K562 (cell line): ENCODE data around the gene RUNX1. TPM values are rescaled to one million over a fixed set of nuclear protein-coding genes. Genes with fewer than 3 reads are reported as not detected.

Experiments used
- ASH1L ChIP-seq: fragments of 450-650 bp; IDR thresholded peaks from 2 replicates; pipeline ENCODE4 v1.6.1; 2018; ENCODE audit warnings: borderline replicate concordance, mild to moderate bottlenecking, low read depth; ENCODE audit not compliant: partially characterized antibody
- BRF1 ChIP-seq: IDR thresholded peaks from 3 replicates; pipeline ENCODE4 v1.6.1; 2011; ENCODE audit warnings: borderline replicate concordance, mild to moderate bottlenecking; ENCODE audit not compliant: insufficient read length; ENCODE audit errors: extremely low read depth
- CBX2 ChIP-seq: fragments of 200-600 bp; sonication (generic); IDR thresholded peaks from one replicate; pipeline ENCODE4 v1.6.1; 2012; ENCODE audit warnings: mild to moderate bottlenecking, low read length, inconsistent platforms; ENCODE audit not compliant: insufficient read depth, poor library complexity, severe bottlenecking
- FOXJ2 ChIP-seq: fragments of 200-800 bp; sonication (Bioruptor generic); IDR thresholded peaks from 2 replicates; pipeline ENCODE4 v1.6.1; 2016; ENCODE audit warnings: missing genetic modification characterization, missing compliant biosample characterization
- HOXB6 ChIP-seq: fragments of 250-450 bp; sonication (Bioruptor Pico); IDR thresholded peaks from 2 replicates; pipeline ENCODE4 v1.5.1; 2022; ENCODE audit warnings: mild to moderate bottlenecking, borderline replicate concordance
- KAT7 ChIP-seq: sonication (generic); formaldehyde crosslinking; IDR thresholded peaks from 2 replicates; pipeline ENCODE4 v1.8.0; 2022; ENCODE audit warnings: missing genetic modification reagents, mild to moderate bottlenecking, borderline replicate concordance
- POLR3G ChIP-seq: IDR thresholded peaks from 2 replicates; pipeline ENCODE4 v1.6.1; 2011; ENCODE audit not compliant: insufficient read length, insufficient replicate concordance; ENCODE audit errors: extremely low read depth
- ZNF263 ChIP-seq: sonication (generic); formaldehyde crosslinking; IDR thresholded peaks from 2 replicates; pipeline ENCODE4 v1.8.0; 2022; ENCODE audit warnings: mild to moderate bottlenecking, missing genetic modification reagents, borderline replicate concordance
- ZNF57 ChIP-seq: fragments of 450-650 bp; formaldehyde crosslinking; IDR thresholded peaks from 2 replicates; pipeline ENCODE4 v1.4.0; 2020; ENCODE audit warnings: mild to moderate bottlenecking, moderate library complexity
- ZNF589 ChIP-seq: fragments of 200-800 bp; sonication (Bioruptor generic); IDR thresholded peaks from 2 replicates; pipeline ENCODE4 v1.6.1; 2016; ENCODE audit warnings: low read depth, missing genetic modification characterization, missing compliant biosample characterization
- ZNF695 ChIP-seq: fragments of 450-650 bp; formaldehyde crosslinking; IDR thresholded peaks from 2 replicates; pipeline ENCODE4 v1.4.0; 2020; ENCODE audit warnings: mild to moderate bottlenecking, moderate library complexity
- ZNF76 ChIP-seq: fragments of 250-450 bp; sonication (Bioruptor Pico); IDR thresholded peaks from 2 replicates; pipeline ENCODE4 v1.4.0; 2020; ENCODE audit warnings: mild to moderate bottlenecking, moderate library complexity, borderline replicate concordance
- polyA plus RNA-seq, 8 experiments: library from polyadenylated mRNA; depleted of rRNA in 4 of 8; stranded (reverse) in 5 of 8; unstranded in 3 of 8; fragments of >200 nt; fragmentation: Nextera tagmentation in 2 of 8; fragmentation: Illumina TruSeq in 1 of 8; extraction: Ambion mirVana in 2 of 8; extraction: Trizol in 1 of 8; gene quantifications; 2 replicates each; pipeline versions ENCODE4 v1.2.1 to v1.2.3, GENCODE V29; 2011 to 2014; ENCODE audit warnings: inconsistent platforms in 1 of 8, missing spikeins in 1 of 8
- total RNA-seq, 7 experiments: library from RNA; depleted of rRNA in 6 of 7; stranded (reverse); fragments of >200 nt in 6 of 7; fragmentation: Illumina TruSeq in 2 of 7; extraction: Trizol in 2 of 7; gene quantifications; 2 replicates each; pipeline versions ENCODE4 v1.2.1 to v1.2.3, GENCODE V29; 2011 to 2021; ENCODE audit warnings: low replicate concordance in 1 of 7
- TF ChIP-seq, protein P1 (sequence below): fragments of 250-450 bp; sonication (Bioruptor Pico); IDR thresholded peaks from 2 replicates; pipeline ENCODE4 v1.8.0; 2021; ENCODE audit warnings: moderate library complexity, mild to moderate bottlenecking, inconsistent platforms
- TF ChIP-seq, protein P2 (sequence below): fragments of 450-650 bp; formaldehyde crosslinking; IDR thresholded peaks from 2 replicates; pipeline ENCODE4 v1.4.0; 2020; ENCODE audit warnings: mild to moderate bottlenecking, mixed read lengths
- TF ChIP-seq, protein P3 (sequence below): sonication (generic); formaldehyde crosslinking; IDR thresholded peaks from 2 replicates; pipeline ENCODE4 v1.8.1; 2023; ENCODE audit warnings: mild to moderate bottlenecking, missing genetic modification reagents
- TF ChIP-seq, protein P4 (sequence below): fragments of 250-450 bp; sonication (Bioruptor Pico); IDR thresholded peaks from 2 replicates; pipeline ENCODE4 v1.5.0; 2021; ENCODE audit warnings: mild to moderate bottlenecking, moderate library complexity

RUNX1 gene
- total and polyA plus RNA-seq, 9 of the 15 experiments (the other 6 are each of a cell fraction or from before 2014, with no cell fraction given) = 2.2 to 68.6 (median 17.8) TPM

DNA sequence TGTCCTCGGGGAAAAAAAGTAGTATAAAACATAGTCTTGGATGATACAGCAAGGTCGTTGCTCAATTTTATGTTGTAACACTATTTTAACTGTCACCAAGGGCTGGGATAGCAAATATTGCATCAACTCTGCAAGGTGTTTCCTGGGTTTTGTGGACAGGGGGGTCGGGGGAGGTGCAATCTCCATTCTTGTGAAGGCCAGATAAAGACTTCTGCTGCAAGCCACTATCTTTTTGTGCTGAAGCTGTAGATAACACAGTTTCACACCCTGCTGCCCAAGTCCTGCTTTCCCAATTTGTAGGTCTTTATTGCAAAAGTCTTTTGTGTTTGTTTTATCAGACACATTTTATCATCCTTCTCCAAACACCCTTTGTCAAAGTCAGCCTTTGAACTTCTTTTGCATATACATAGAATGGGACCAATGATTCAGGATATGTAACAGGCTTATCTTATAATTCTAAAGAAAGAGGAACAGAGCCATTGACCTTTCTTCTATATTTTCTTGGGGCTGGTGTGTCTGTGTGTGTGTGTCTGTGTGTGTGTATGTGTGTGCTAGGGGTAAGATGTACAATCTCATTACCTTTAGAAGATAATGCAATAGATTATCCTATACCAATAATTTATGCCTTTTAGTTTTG is 140.6 kb downstream of the RUNX1 start (continued):
- TF ChIP-seq CBX2 = no peak
- no peak for TF ChIP-seq BRF1
- TF ChIP-seq ZNF695 (CRISPR knock-in tag) = no peak
- no peak for TF ChIP-seq KAT7
- TF ChIP-seq, protein P1, sequence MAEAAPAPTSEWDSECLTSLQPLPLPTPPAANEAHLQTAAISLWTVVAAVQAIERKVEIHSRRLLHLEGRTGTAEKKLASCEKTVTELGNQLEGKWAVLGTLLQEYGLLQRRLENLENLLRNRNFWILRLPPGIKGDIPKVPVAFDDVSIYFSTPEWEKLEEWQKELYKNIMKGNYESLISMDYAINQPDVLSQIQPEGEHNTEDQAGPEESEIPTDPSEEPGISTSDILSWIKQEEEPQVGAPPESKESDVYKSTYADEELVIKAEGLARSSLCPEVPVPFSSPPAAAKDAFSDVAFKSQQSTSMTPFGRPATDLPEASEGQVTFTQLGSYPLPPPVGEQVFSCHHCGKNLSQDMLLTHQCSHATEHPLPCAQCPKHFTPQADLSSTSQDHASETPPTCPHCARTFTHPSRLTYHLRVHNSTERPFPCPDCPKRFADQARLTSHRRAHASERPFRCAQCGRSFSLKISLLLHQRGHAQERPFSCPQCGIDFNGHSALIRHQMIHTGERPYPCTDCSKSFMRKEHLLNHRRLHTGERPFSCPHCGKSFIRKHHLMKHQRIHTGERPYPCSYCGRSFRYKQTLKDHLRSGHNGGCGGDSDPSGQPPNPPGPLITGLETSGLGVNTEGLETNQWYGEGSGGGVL = no peak
- 0 out of 2 replicates have a peak, but pooled peaks have one; percentile 33 for TF ChIP-seq HOXB6 (CRISPR knock-in tag)
- TF ChIP-seq, protein P2, sequence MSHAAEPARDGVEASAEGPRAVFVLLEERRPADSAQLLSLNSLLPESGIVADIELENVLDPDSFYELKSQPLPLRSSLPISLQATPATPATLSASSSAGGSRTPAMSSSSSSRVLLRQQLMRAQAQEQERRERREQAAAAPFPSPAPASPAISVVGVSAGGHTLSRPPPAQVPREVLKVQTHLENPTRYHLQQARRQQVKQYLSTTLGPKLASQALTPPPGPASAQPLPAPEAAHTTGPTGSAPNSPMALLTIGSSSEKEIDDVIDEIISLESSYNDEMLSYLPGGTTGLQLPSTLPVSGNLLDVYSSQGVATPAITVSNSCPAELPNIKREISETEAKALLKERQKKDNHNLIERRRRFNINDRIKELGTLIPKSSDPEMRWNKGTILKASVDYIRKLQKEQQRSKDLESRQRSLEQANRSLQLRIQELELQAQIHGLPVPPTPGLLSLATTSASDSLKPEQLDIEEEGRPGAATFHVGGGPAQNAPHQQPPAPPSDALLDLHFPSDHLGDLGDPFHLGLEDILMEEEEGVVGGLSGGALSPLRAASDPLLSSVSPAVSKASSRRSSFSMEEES (CRISPR knock-in tag) = no peak
- TF ChIP-seq ZNF589 (CRISPR knock-in tag) = peak; percentile 96
- no peak for TF ChIP-seq ZNF263 (CRISPR knock-in tag)
- peak; percentile 95 for TF ChIP-seq FOXJ2
- TF ChIP-seq ZNF57 (CRISPR knock-in tag) = no peak
- peak; percentile 13 for TF ChIP-seq ASH1L
- TF ChIP-seq ZNF76 (CRISPR knock-in tag) = peak; percentile 80; the same call in 1 of the 2 replicates
- TF ChIP-seq POLR3G = no peak
- TF ChIP-seq, protein P3, sequence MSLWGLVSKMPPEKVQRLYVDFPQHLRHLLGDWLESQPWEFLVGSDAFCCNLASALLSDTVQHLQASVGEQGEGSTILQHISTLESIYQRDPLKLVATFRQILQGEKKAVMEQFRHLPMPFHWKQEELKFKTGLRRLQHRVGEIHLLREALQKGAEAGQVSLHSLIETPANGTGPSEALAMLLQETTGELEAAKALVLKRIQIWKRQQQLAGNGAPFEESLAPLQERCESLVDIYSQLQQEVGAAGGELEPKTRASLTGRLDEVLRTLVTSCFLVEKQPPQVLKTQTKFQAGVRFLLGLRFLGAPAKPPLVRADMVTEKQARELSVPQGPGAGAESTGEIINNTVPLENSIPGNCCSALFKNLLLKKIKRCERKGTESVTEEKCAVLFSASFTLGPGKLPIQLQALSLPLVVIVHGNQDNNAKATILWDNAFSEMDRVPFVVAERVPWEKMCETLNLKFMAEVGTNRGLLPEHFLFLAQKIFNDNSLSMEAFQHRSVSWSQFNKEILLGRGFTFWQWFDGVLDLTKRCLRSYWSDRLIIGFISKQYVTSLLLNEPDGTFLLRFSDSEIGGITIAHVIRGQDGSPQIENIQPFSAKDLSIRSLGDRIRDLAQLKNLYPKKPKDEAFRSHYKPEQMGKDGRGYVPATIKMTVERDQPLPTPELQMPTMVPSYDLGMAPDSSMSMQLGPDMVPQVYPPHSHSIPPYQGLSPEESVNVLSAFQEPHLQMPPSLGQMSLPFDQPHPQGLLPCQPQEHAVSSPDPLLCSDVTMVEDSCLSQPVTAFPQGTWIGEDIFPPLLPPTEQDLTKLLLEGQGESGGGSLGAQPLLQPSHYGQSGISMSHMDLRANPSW (CRISPR knock-in tag) = no peak
- TF ChIP-seq, protein P4, sequence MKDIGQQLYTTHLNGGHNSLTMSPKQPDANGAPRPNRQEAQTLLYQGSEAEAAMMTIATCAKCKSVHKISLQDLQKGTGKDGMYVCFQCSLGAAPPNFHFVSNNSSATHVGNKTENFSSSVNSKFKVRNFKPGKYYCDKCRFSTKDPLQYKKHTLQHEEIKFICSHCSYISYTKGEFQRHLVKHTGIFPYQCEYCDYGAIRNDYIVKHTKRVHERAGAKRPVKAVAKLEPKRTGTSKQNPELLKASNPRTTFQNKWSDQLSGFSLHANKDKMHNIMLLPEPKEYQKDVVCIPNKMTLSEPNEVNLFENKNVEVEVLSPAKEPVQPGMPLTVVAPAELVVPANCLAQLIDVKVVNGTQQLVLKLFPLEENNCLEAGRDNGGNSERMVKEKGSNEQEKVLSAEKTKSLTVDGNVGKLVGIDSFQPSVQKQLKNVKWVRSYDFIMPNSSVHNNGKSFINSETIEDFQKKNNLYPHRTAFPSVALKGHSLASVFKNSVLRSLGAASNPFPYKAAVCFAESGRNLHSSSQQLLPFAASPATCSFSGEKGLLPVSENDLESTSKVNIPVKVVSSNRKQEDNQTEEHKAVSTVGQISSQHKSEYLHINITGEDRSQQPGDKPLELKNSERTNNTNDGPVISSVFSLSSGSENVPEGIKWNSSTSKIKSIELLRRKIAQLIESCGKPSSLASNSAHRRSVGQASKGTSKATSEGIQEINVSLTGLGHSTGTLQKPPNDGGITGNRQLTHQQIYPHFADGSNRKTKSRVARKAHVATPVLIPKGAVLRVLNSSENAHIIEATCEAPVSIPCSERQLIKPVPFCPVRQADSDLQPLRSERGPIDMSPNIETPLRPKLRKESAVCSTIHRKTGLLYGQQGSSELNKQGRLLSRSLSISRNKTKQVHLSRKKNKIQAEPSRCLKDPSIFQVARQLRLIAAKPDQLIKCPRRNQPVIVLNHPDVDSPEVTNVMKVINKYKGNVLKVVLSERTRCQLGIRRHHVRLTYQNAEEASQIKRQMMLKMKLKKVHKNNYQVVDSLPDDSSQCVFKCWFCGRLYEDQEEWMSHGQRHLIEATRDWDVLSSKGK (CRISPR knock-in tag) = no peak
